ENCODE data around the gene STRIP1. TPM values are rescaled to one million over a fixed set of nuclear protein-coding genes. Genes with fewer than 3 reads are reported as not detected.

The STRIP1 gene, protein sequence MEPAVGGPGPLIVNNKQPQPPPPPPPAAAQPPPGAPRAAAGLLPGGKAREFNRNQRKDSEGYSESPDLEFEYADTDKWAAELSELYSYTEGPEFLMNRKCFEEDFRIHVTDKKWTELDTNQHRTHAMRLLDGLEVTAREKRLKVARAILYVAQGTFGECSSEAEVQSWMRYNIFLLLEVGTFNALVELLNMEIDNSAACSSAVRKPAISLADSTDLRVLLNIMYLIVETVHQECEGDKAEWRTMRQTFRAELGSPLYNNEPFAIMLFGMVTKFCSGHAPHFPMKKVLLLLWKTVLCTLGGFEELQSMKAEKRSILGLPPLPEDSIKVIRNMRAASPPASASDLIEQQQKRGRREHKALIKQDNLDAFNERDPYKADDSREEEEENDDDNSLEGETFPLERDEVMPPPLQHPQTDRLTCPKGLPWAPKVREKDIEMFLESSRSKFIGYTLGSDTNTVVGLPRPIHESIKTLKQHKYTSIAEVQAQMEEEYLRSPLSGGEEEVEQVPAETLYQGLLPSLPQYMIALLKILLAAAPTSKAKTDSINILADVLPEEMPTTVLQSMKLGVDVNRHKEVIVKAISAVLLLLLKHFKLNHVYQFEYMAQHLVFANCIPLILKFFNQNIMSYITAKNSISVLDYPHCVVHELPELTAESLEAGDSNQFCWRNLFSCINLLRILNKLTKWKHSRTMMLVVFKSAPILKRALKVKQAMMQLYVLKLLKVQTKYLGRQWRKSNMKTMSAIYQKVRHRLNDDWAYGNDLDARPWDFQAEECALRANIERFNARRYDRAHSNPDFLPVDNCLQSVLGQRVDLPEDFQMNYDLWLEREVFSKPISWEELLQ
- total RNA-seq: 37.4 and 39.1 TPM in 2 replicates

DNA sequence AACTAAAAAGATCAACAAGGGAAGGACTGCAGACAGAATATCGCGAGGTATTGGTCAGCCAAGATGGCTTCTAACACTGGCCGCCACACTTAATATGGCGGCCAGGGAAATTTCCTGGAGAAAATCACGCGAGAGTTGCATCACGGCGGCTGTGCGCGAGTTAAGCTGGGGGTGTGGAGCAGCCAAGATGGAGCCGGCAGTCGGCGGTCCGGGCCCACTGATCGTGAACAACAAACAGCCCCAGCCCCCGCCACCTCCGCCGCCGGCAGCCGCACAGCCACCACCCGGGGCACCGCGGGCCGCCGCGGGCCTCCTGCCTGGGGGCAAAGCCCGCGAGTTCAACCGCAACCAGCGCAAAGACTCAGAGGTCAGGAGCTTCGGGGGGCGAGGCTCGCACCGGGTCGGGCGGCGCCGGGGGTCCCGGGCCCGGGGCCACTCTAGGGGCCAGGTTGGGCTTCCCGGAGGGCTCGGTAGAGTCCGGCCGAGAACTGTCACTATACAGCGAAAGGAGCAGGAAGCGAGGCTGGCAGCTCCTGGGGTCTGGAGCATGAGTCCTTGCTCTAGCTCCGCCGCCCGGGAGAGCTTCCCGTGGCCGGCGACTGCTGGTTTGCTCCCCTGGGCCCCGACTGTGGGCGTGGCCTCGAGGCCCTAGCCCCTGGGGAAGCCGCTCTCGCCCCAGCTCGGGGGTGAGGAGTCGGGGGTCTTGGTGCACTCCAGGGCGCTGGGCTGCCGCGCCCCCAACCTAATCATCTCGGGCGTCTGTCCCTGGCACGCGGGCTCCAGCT is at the start of gene STRIP1:
Gene STRIP1, plus strand, starts transcription at position 174 of the 785 bp plus-strand sequence. Its CDS starts 14 bp downstream, at position 188.
- H3K27me3 Mint-ChIP-seq (ENCODE audit: low read depth): no peaks in the 10 kb centered on the region
- DNase-seq (ENCODE audit: low spot score): peak; percentile 92
- H3K9me3 Mint-ChIP-seq: no peaks in the 10 kb centered on the region
- intact Hi-C loops (cut with micrococcal nuclease): loop anchor here (2.0 to 5.0 kb wide), 3 partner anchors 304 to 607 kb away; partner anchors contain the start of genes PSMA5 and RBM15
- peaks cover 23% of the 10 kb centered on the region for H3K36me3 Mint-ChIP-seq (ENCODE audit: low read depth)
- H3K4me1 Mint-ChIP-seq (ENCODE audit: low read depth): peaks cover 40% of the 10 kb centered on the region
- peak within 1 kb of the TSS; percentile 76 for H3K27ac Mint-ChIP-seq
- H3K4me3 Mint-ChIP-seq (ENCODE audit: low read depth): peak within 1 kb of the TSS; percentile 90

DNA sequence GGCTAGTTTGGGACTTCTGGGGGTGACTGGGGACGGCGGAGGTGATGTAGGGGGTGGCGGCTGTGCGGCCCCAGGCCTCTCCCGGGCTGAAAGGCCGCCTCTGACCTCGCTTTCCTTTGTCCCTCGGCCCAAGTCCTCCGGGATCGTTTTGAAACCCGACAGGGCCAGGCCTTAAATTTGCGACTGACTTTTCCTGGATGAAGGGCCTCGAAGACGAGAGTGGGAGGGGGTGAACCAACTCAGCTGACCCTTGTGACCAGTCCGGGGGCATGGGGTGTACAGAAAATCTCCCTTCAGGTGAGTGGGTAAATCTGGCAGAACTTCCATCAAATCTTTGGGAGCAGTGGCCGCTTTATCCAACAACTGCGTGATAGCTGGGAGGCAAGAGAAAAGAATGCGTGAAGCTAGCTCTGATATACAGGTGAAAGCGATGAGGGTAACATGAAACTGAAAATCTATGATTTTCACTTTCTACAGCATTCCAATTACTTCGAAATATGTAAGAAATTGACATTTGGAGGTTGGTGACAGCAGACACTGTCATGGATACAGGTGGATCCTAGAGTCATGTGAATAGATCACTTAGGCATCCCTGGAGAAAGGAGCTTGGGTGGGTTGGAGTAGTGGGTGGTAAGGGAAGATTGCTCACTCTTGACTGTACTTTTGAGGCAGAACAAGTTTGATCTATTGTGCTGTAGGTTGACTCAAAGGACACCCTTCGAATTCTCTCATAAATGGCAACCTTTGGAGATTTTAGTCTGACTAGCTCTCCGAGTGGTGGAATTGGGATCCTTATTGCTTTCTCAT is 49.0 kb upstream of the STRIP1 start:
- DNase-seq (ENCODE audit: low spot score): no peak
- Mint-ChIP-seq H3K27ac (peak overlapping the region; percentile 87), H3K27me3 (ENCODE audit: low read depth) (no peaks in the 10 kb centered on the region), H3K4me3 (ENCODE audit: low read depth) (peak overlapping the region; percentile 97), H3K36me3 (ENCODE audit: low read depth) (peaks cover 32% of the 10 kb centered on the region), H3K9me3 (no peaks in the 10 kb centered on the region), H3K4me1 (ENCODE audit: low read depth) (peaks cover 48% of the 10 kb centered on the region)
- intact Hi-C loops (cut with micrococcal nuclease): no loop called here

DNA sequence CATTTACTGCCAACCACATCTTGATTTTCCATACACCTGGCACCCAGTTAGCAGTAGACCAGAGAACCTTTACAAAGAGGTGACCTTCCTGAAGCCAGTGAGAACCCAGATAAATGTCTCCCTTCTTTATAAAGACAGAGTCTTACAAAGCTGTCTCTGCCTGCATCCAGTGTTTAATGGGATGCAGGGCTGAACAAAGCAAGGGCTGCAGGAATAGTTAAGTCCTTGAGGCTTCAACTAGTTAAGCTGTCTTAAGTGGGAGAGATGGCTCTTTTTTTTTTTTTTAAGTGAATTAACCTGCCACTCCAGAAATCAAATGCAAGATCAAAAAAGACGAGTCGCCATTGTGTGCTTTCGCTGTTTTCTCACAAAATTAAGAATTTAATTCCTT is 48.4 kb upstream of the STRIP1 start:
- intact Hi-C loops (cut with micrococcal nuclease): no loop called here
- no peak for DNase-seq (ENCODE audit: low spot score)
- Mint-ChIP-seq H3K27ac (peak overlapping the region; percentile 87), H3K4me1 (ENCODE audit: low read depth) (peaks cover 51% of the 10 kb centered on the region), H3K27me3 (ENCODE audit: low read depth) (no peaks in the 10 kb centered on the region), H3K4me3 (ENCODE audit: low read depth) (peak overlapping the region; percentile 97), H3K9me3 (no peaks in the 10 kb centered on the region), H3K36me3 (ENCODE audit: low read depth) (peaks cover 35% of the 10 kb centered on the region)

DNA sequence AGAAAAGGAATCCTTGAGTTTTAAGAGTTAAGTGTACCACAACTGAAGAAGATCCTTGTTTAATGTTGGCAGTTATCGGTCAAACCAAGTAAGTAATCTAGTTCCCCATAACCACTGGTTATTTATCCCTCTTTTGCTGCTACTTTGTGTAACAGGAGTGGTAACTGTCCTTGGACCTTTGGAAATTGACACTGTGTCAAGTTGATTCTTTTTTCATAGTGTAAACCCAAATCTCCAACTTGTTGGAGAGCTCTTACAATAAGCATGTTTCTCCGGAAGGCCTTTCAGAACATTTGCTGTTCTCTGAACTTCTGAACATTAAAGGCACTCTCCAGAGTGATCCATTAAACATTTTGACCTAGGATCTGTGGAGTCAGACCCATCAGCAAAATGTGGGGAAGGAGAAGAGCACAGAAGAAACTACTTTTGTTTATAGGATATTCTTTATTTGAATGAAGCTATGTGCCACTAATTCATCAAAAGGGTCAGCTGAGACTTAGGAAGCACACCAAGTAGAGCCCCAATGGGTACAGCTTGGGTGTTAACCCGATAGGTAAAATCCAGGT is 46.0 kb upstream of the STRIP1 start:
- Mint-ChIP-seq H3K36me3 (ENCODE audit: low read depth) (peaks cover 39% of the 10 kb centered on the region), H3K27me3 (ENCODE audit: low read depth) (no peaks in the 10 kb centered on the region), H3K27ac (no peak overlapping the region), H3K4me3 (ENCODE audit: low read depth) (no peak overlapping the region), H3K9me3 (no peaks in the 10 kb centered on the region), H3K4me1 (ENCODE audit: low read depth) (peaks cover 55% of the 10 kb centered on the region)
- DNase-seq (ENCODE audit: low spot score): no peak
- intact Hi-C loops (cut with micrococcal nuclease): no loop called here

DNA sequence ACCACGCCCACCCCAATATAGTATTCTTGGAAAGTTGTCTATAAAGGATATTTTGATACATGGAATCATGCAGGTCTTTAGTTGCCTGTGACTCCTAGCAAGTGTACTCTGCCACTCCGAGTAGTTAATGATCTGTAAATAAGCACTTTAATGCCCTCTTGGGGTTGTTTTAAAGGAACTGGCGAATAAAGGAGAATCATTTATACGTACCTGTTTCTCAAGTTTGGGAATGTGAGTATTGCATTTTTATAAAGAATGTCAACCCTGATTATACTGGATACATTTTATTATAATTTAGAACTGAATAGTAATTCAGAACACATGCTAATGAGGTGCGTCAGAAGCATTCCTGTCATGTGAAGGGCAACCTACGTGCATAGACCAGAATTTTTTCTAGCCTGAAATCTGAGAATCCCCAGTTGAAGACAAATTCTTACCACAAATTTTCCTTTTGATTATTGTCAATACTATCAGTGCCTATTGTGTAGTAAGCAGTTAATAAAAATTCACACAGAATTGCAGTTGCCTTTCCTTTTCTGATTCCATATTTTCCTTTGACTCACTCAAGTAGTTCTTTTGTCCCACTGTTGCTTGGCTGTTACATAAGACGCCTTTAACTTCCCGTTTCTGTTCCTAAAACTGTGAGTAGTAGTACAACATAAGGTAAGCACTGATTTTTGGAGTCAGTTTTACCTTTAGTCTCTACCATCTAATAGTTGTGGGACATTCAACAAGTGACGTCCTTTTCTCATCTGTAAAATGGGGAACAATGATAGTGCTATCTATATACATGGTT is 44.7 kb upstream of the STRIP1 start:
- intact Hi-C loops (cut with micrococcal nuclease): no loop called here
- peaks cover 39% of the 10 kb centered on the region for H3K36me3 Mint-ChIP-seq (ENCODE audit: low read depth)
- no peak for DNase-seq (ENCODE audit: low spot score)

DNA sequence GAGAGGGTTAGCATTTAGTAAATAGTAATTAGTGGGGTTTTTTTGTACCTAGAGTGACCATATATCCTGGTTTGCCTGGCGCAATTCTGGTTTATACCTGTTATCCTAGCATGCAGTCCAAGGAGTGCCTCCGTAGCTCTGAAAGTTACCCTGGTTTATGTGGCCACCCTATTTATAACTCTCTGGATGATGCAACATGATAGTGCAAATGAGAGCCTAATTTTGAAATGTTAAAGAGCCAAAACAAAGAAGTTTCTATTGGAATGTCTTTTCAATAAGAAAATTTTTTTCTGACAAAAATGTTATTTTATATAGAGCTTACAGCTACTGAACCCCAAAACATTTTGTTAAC is 44.1 kb upstream of the STRIP1 start:
- intact Hi-C loops (cut with micrococcal nuclease): no loop called here
- no peak overlapping the region for H3K27ac Mint-ChIP-seq
- peaks cover 39% of the 10 kb centered on the region for H3K36me3 Mint-ChIP-seq (ENCODE audit: low read depth)
- no peak overlapping the region for H3K4me3 Mint-ChIP-seq (ENCODE audit: low read depth)
- DNase-seq (ENCODE audit: low spot score): no peak
- no peaks in the 10 kb centered on the region for H3K9me3 Mint-ChIP-seq
- peaks cover 55% of the 10 kb centered on the region for H3K4me1 Mint-ChIP-seq (ENCODE audit: low read depth)
- no peaks in the 10 kb centered on the region for H3K27me3 Mint-ChIP-seq (ENCODE audit: low read depth)

More for the DNA sequence above, 44.7 kb upstream of the STRIP1 start:
- no peak overlapping the region for H3K27ac Mint-ChIP-seq
- no peaks in the 10 kb centered on the region for H3K27me3 Mint-ChIP-seq (ENCODE audit: low read depth)
- no peak overlapping the region for H3K4me3 Mint-ChIP-seq (ENCODE audit: low read depth)
- H3K4me1 Mint-ChIP-seq (ENCODE audit: low read depth): peaks cover 55% of the 10 kb centered on the region
- no peaks in the 10 kb centered on the region for H3K9me3 Mint-ChIP-seq

DNA sequence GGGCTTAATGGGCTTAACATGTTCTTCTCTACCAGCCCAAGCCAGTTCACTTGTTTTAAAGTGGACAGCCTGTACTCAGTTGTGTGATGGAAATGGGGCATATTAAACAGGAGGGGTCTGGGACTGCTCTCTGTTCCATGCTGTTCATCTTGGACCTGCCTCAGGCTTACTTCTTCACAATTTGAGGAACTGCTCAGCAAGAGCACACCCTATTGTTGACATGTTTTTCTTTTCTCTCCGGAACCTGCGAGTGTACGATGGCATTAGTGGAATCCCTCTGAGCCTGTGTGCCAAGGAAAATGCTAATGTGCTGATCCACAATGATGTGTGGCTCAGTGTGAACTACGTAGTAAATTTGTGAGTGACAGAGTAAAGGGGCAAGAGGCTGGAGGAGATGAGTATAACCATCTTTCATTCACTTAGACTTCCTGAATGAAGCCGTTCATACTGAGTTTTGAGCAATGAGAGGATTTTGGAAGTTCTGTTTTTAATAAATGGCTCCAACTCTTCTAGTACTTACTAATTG is 43.0 kb upstream of the STRIP1 start:
- H3K4me1 Mint-ChIP-seq (ENCODE audit: low read depth): peaks cover 49% of the 10 kb centered on the region
- H3K36me3 Mint-ChIP-seq (ENCODE audit: low read depth): peaks cover 37% of the 10 kb centered on the region
- no peak overlapping the region for H3K4me3 Mint-ChIP-seq (ENCODE audit: low read depth)
- no peak overlapping the region for H3K27ac Mint-ChIP-seq
- no peaks in the 10 kb centered on the region for H3K27me3 Mint-ChIP-seq (ENCODE audit: low read depth)
- intact Hi-C loops (cut with micrococcal nuclease): no loop called here
- H3K9me3 Mint-ChIP-seq: no peaks in the 10 kb centered on the region
- no peak for DNase-seq (ENCODE audit: low spot score)

DNA sequence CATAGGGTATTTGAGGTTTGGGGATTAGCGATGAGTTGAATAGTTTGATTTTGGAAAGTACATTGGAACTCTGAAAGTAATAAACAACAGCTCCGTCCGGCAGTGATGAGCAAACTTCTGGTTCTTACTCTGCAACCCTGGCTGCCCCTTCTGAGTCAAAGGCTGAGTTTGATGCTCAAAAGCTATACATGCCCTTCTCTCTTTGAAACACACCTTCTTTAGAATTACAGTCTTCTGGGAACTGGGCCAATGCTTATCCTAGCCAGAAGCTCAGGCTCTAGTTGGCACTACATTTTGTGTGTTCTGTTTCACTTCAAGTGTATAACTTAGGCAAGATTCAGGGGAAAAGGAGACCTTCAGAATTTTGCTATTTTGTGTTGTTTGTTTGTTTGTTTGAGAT is 40.5 kb upstream of the STRIP1 start:
- Mint-ChIP-seq H3K27ac (no peak overlapping the region), H3K9me3 (no peaks in the 10 kb centered on the region), H3K4me1 (ENCODE audit: low read depth) (peaks cover 34% of the 10 kb centered on the region), H3K27me3 (ENCODE audit: low read depth) (no peaks in the 10 kb centered on the region), H3K4me3 (ENCODE audit: low read depth) (no peak overlapping the region), H3K36me3 (ENCODE audit: low read depth) (peaks cover 24% of the 10 kb centered on the region)
- intact Hi-C loops (cut with micrococcal nuclease): no loop called here
- DNase-seq (ENCODE audit: low spot score): no peak

DNA sequence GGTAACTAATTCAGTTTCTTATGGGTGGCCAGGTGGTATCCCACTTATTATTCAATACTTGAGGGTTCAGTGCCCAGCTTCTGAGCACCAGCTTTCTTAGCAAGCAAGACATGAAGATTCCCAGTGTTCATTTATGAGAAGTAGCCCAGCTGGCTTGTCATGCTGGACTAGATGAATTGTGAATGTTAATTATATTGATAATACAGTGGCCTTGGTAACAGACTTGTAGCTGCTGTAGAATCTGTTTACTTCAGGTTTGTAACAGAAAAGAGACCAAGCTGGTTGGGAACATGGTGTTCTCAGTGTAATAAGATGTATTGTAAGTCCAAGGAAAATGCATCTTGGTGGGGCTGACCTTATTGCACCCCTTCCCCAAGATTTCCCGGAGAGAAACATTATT is 39.8 kb upstream of the STRIP1 start:
- H3K36me3 Mint-ChIP-seq (ENCODE audit: low read depth): peaks cover 24% of the 10 kb centered on the region
- no peak overlapping the region for H3K27ac Mint-ChIP-seq

DNA sequence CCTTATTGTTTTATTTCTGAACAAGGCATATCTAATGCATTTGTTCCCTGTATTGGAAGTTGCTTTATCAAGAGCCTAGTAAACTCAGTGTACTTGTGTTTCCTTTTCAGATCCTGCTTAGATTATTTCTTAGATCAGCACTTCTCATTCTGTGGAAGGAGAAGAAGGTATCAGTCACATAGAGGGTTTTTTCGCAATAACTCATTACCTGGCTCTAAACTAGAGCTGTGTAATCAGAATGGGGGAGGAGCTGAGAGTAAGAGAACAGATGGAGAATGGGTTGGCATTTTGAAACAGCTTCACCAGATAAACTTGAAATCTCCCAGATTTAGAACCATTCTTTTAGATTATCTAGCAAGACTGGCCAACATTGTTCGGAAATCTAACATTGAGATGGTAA is 38.9 kb upstream of the STRIP1 start:
- Mint-ChIP-seq H3K9me3 (no peaks in the 10 kb centered on the region), H3K27me3 (ENCODE audit: low read depth) (no peaks in the 10 kb centered on the region), H3K36me3 (ENCODE audit: low read depth) (peaks cover 21% of the 10 kb centered on the region), H3K27ac (no peak overlapping the region), H3K4me3 (ENCODE audit: low read depth) (no peak overlapping the region), H3K4me1 (ENCODE audit: low read depth) (peaks cover 25% of the 10 kb centered on the region)
- intact Hi-C loops (cut with micrococcal nuclease): no loop called here
- no peak for DNase-seq (ENCODE audit: low spot score)

More for the DNA sequence above, 39.8 kb upstream of the STRIP1 start:
- Mint-ChIP-seq H3K27me3 (ENCODE audit: low read depth) (no peaks in the 10 kb centered on the region), H3K4me1 (ENCODE audit: low read depth) (peaks cover 32% of the 10 kb centered on the region), H3K9me3 (no peaks in the 10 kb centered on the region), H3K4me3 (ENCODE audit: low read depth) (no peak overlapping the region)
- intact Hi-C loops (cut with micrococcal nuclease): no loop called here
- DNase-seq (ENCODE audit: low spot score): no peak

DNA sequence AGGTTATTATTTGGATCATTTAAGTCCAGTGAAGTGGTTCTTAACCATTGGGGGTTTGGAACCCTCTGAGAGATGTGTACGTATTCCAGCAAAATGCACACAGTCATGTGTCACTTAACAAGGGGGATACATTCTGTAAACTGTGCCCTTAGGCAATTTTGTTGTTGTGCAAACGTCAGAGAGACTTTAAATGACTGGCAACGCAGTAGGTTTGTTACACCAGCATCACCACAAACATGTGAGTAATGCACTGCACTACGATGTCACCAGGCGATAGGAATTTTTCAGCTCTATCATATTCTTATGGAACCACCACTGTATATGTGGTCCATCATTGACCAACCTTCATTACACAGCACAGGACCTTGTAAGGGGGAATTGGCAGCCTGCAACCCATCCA is 37.9 kb upstream of the STRIP1 start:
- no peak for DNase-seq (ENCODE audit: low spot score)
- H3K27me3 Mint-ChIP-seq (ENCODE audit: low read depth): no peaks in the 10 kb centered on the region
- peaks cover 20% of the 10 kb centered on the region for H3K4me1 Mint-ChIP-seq (ENCODE audit: low read depth)
- intact Hi-C loops (cut with micrococcal nuclease): no loop called here
- H3K9me3 Mint-ChIP-seq: no peaks in the 10 kb centered on the region
- no peak overlapping the region for H3K27ac Mint-ChIP-seq
- peaks cover 16% of the 10 kb centered on the region for H3K36me3 Mint-ChIP-seq (ENCODE audit: low read depth)
- no peak overlapping the region for H3K4me3 Mint-ChIP-seq (ENCODE audit: low read depth)
